B cell (primary cell): ENCODE measurements around the gene NYAP1. TPM values are rescaled to one million over a fixed set of nuclear protein-coding genes. Genes with fewer than 3 reads are reported as not detected.

Experiments used
- ATAC-seq: fragments of 200-7000 bp; cut with Tn5 transposase; one replicate; pipeline ENCODE4 v1.10.0; 2021; ENCODE audit warnings: low read depth, mild to moderate bottlenecking, moderate number of reproducible peaks, moderate library complexity
- CTCF ChIA-PET: fragments of 350-600 bp; sonication (Branson Sonifier 250); formaldehyde crosslinking; loops from one replicate; lab custom pipeline; 2021; ENCODE audit warnings: antibody characterized with exemption, inconsistent platforms; lab: Charles Lee
- POLR2A ChIA-PET: fragments of 350-600 bp; sonication (Branson Sonifier 250); formaldehyde crosslinking; loops from one replicate; lab custom pipeline; 2021; ENCODE audit warnings: antibody characterized with exemption; lab: Charles Lee
- DNase-seq: peaks from one replicate; pipeline ENCODE4 v3.0.0; 2013
- H2AFZ ChIP-seq: 2 replicates; pipeline ENCODE4 v1.6.1; 2012; ENCODE audit warnings: mild to moderate bottlenecking, low read depth, low read length; ENCODE audit not compliant: insufficient read depth, poor library complexity, severe bottlenecking
- H3K27ac ChIP-seq, 2 donors: 1 replicate in 1 of 2; 2 replicates in 1 of 2; pipeline ENCODE4 v1.5.1; 2012 to 2013; ENCODE audit warnings: low read length in 2 of 2, mild to moderate bottlenecking in 2 of 2, moderate library complexity in 1 of 2
- H3K27me3 ChIP-seq, 4 experiments: fragments of 200-600 bp in 1 of 4; sonication (generic) in 1 of 4; replicated peaks in 1 of 4; 1 replicate in 2 of 4; 2 replicates in 2 of 4; pipeline versions ENCODE4 v1.6.1 to v1.7.0; 2013 to 2016; ENCODE audit warnings: low read length in 3 of 4, mild to moderate bottlenecking in 2 of 4, mixed read lengths in 1 of 4, moderate library complexity in 1 of 4; ENCODE audit not compliant: insufficient read depth in 4 of 4, control insufficient read depth in 3 of 4; ENCODE audit errors: control extremely low read depth in 1 of 4
- H3K36me3 ChIP-seq, 2 experiments: replicated peaks in 1 of 2; 1 replicate in 1 of 2; 2 replicates in 1 of 2; pipeline versions ENCODE4 v1.6.1 to v1.7.1; 2013; ENCODE audit warnings: low read length in 1 of 2; ENCODE audit not compliant: insufficient read depth in 2 of 2, control insufficient read depth in 1 of 2; ENCODE audit errors: control extremely low read depth in 1 of 2, extremely low read depth in 1 of 2
- H3K4me1 ChIP-seq, 2 donors: fragments of 200-600 bp in 1 of 2; sonication (generic) in 1 of 2; 1 replicate in 1 of 2; 2 replicates in 1 of 2; pipeline versions ENCODE4 v1.5.1 to v1.6.1; 2013 to 2017; ENCODE audit warnings: low read length in 2 of 2; ENCODE audit not compliant: control insufficient read depth in 2 of 2, insufficient read depth in 2 of 2
- H3K4me2 ChIP-seq: replicated peaks from 2 replicates; pipeline ENCODE3; 2012; ENCODE audit warnings: mild to moderate bottlenecking, low read depth, low read length; ENCODE audit not compliant: poor library complexity, severe bottlenecking
- H3K4me3 ChIP-seq, 5 experiments: fragments of 200-600 bp in 1 of 5; sonication (generic) in 1 of 5; 1 replicate in 3 of 5; 2 replicates in 2 of 5; pipeline versions ENCODE4 v1.5.1 to v1.7.0; 2011 to 2016; ENCODE audit warnings: low read length in 4 of 5, mild to moderate bottlenecking in 4 of 5, low read depth in 2 of 5, control low read depth in 1 of 5, moderate library complexity in 1 of 5; ENCODE audit not compliant: insufficient read depth in 1 of 5; ENCODE audit errors: control extremely low read depth in 1 of 5, extremely low read depth in 1 of 5
- H3K79me2 ChIP-seq: fragments of 200-600 bp; sonication (generic); one replicate; pipeline ENCODE4 v1.6.0; 2016; ENCODE audit warnings: low read length; ENCODE audit not compliant: control insufficient read depth, insufficient read depth
- H3K9ac ChIP-seq: fragments of 200-600 bp; sonication (generic); 2 replicates; pipeline ENCODE4 v1.6.1; 2017; ENCODE audit warnings: mild to moderate bottlenecking, low read length, moderate library complexity
- H3K9me3 ChIP-seq, 3 donors: one replicate each; pipeline versions ENCODE4 v1.6.1 to v1.7.1; 2013; ENCODE audit warnings: low read length in 2 of 3; ENCODE audit not compliant: control insufficient read depth in 2 of 3, insufficient read depth in 1 of 3; ENCODE audit errors: control extremely low read depth in 1 of 3
- H4K20me1 ChIP-seq: 2 replicates; pipeline ENCODE4 v1.6.0; 2012; ENCODE audit warnings: mild to moderate bottlenecking, low read length; ENCODE audit not compliant: insufficient read depth, control insufficient read depth, poor library complexity, severe bottlenecking
- H3K27ac Mint-ChIP-seq: one replicate; pipeline ENCODE4 v1.8.0; 2021; ENCODE audit warnings: mixed read lengths
- H3K27me3 Mint-ChIP-seq: one replicate; pipeline ENCODE4 v1.8.0; 2021; ENCODE audit warnings: mixed read lengths
- H3K4me1 Mint-ChIP-seq: one replicate; pipeline ENCODE4 v1.8.0; 2021; ENCODE audit warnings: mixed read lengths
- H3K4me3 Mint-ChIP-seq: one replicate; pipeline ENCODE4 v1.8.0; 2021; ENCODE audit warnings: mixed read lengths
- H3K9me3 Mint-ChIP-seq: one replicate; pipeline ENCODE4 v1.8.0; 2022; ENCODE audit warnings: mixed read lengths; ENCODE audit not compliant: insufficient read depth
- EZH2 ChIP-seq: IDR thresholded peaks from 2 replicates; pipeline ENCODE4 v1.6.1; 2012; ENCODE audit warnings: borderline replicate concordance, low read depth, mild to moderate bottlenecking, moderate library complexity, low read length; ENCODE audit not compliant: insufficient read depth, poor library complexity, severe bottlenecking
- WGBS: methylation state at CpG from one replicate; pipeline ENCODE4 v1.1.5; 2013; ENCODE audit warnings: missing lambda C conversion rate; ENCODE audit not compliant: insufficient coverage; 5-methylcytosine and 5-hydroxymethylcytosine counted together
- intact Hi-C: fragments of 100-400 bp; cut with micrococcal nuclease; formaldehyde crosslinking; loops from one replicate; pipeline ENCODE4 v1.10.0; 2022
- polyA plus RNA-seq: library from polyadenylated mRNA; depleted of rRNA; stranded (reverse); fragments of >200 nt; gene quantifications from 2 replicates; pipeline ENCODE4 v1.2.3, GENCODE V29; 2012
- total RNA-seq, 2 donors: library from RNA; stranded (reverse); fragments of 120-200 nt in 1 of 2; gene quantifications; 1 replicate in 1 of 2; 2 replicates in 1 of 2; pipeline versions ENCODE4 v1.2.3 to v1.2.4, GENCODE V29; 2013 to 2022
- TF ChIP-seq, protein P1 (sequence below): fragments of 200-600 bp; IDR thresholded peaks from one replicate; pipeline ENCODE4 v1.8.0; 2022; ENCODE audit warnings: antibody characterized with exemption, mild to moderate bottlenecking

The NYAP1 gene
- total and polyA plus RNA-seq, 2 donors (not counting 1 experiment from before 2014, with no cell fraction given), result 0.06 TPM; not detected in 1

GRCh38 chr7:100489824-100490223 lies 6.1 kb downstream of the NYAP1 start:
- Histone ChIP-seq H3K79me2 (no peaks in the 10 kb centered on the region), H3K27ac (no peak overlapping the region), H3K4me2 (no peak overlapping the region), H3K9me3 (no peaks in the 10 kb centered on the region), H3K9ac (no peak overlapping the region), H3K36me3 (no peaks in the 10 kb centered on the region), H2AFZ (no peak overlapping the region), H3K4me1 (peaks cover 7 to 13% of the 10 kb centered on the region in 2 donors), H4K20me1 (no peaks in the 10 kb centered on the region), H3K4me3 (no peak overlapping the region), H3K27me3 (peaks cover 0 to 40% (median 9%) of the 10 kb centered on the region in 4 experiments)
- POLR2A ChIA-PET, result no interaction called here
- Mint-ChIP-seq H3K27me3 (peaks cover 28% of the 10 kb centered on the region), H3K27ac (no peak overlapping the region), H3K4me1 (peaks cover 10% of the 10 kb centered on the region), H3K4me3 (no peak overlapping the region), H3K9me3 (no peaks in the 10 kb centered on the region)
- DNase-seq (peak; percentile 53), ATAC-seq (no peak)
- WGBS, result 69% methylated on average over 2 of the region's 9 CpGs
- CTCF ChIA-PET, result interaction anchor here (0.9 kb wide), 1 partner anchor 69 kb away, joined by 4 read pairs; no protein-coding TSS in a partner anchor
- no peak for TF ChIP-seq EZH2
- TF ChIP-seq, protein P1, sequence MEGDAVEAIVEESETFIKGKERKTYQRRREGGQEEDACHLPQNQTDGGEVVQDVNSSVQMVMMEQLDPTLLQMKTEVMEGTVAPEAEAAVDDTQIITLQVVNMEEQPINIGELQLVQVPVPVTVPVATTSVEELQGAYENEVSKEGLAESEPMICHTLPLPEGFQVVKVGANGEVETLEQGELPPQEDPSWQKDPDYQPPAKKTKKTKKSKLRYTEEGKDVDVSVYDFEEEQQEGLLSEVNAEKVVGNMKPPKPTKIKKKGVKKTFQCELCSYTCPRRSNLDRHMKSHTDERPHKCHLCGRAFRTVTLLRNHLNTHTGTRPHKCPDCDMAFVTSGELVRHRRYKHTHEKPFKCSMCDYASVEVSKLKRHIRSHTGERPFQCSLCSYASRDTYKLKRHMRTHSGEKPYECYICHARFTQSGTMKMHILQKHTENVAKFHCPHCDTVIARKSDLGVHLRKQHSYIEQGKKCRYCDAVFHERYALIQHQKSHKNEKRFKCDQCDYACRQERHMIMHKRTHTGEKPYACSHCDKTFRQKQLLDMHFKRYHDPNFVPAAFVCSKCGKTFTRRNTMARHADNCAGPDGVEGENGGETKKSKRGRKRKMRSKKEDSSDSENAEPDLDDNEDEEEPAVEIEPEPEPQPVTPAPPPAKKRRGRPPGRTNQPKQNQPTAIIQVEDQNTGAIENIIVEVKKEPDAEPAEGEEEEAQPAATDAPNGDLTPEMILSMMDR, result no peak
- intact Hi-C loops, result no loop called here

DNA sequence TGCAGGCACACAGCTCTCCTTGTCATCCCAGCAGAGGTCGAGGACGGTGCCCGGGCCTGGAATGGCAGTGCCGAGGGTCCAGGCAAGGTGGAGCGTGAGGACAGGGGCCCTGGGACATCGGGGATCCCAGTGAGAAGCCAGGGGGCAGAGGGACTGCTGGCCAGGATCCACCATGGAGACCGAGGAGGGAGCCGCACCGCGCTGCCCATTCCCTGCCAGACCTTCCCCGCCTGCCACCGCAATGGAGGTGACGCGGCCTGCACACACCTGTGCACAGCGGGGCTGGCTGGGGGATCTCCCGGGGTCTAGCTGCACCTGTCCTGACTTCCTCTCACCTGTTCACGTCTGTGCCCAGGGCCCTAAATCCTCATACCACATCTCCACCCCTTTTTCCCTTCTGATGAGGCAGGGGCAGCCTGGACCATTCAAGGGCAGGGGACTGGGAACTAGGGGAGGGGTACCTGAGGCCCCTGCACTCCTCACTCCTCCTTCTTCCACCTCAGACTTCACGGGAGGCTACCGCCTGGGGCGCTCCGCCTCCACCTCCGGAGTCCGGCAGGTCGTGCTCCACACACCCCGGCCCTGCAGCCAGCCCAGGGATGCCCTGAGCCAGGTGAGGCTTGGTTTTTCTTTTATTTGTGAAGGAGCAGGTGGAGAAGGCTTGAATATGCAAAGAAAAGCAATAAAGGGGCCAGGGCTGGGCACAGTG lies 6.9 kb downstream of the NYAP1 start:
- H3K79me2 ChIP-seq, result no peaks in the 10 kb centered on the region
- no peak overlapping the region for H3K4me2 ChIP-seq
- TF ChIP-seq, protein P1, result no peak
- TF ChIP-seq EZH2, result no peak
- DNase-seq (peak; percentile 13), ATAC-seq (no peak)
- POLR2A ChIA-PET, result no interaction called here
- intact Hi-C loops, result no loop called here
- Mint-ChIP-seq H3K9me3 (no peaks in the 10 kb centered on the region), H3K27ac (no peak overlapping the region), H3K4me3 (no peak overlapping the region), H3K4me1 (peaks cover 11% of the 10 kb centered on the region), H3K27me3 (peaks cover 35% of the 10 kb centered on the region)
- no peak overlapping the region for H2AFZ ChIP-seq
- H3K4me1 ChIP-seq, result peaks cover 7 to 13% of the 10 kb centered on the region in 2 donors
- H3K27ac ChIP-seq, result no peak overlapping the region
- WGBS, result 93% methylated on average over 20 of the region's 25 CpGs
- peaks cover 0 to 41% (median 9%) of the 10 kb centered on the region in 4 experiments for H3K27me3 ChIP-seq
- H3K9me3 ChIP-seq, result no peaks in the 10 kb centered on the region
- H3K4me3 ChIP-seq, result no peak overlapping the region
- no peaks in the 10 kb centered on the region for H3K36me3 ChIP-seq
- H3K9ac ChIP-seq, result no peak overlapping the region
- CTCF ChIA-PET, result no interaction called here
- H4K20me1 ChIP-seq, result no peaks in the 10 kb centered on the region
